Activated naive CD4-positive, alpha-beta T cell treated with anti-CD3 and anti-CD28 coated beads, Interleukin-2, amount 10 ng/mL, durations not matched to agents 7 days and 5 days (primary cell): ENCODE measurements around the gene TMEM218.

Source experiments
- CTCF ChIA-PET: fragments of 350-600 bp; sonication (Branson Sonifier 250); formaldehyde crosslinking; loops from one replicate; lab custom pipeline; 2021; ENCODE audit warnings: antibody characterized with exemption; lab: Charles Lee
- DNase-seq: peaks from one replicate; pipeline ENCODE4 v3.0.0-alpha.2; 2020
- H3K27ac Mint-ChIP-seq: one replicate; pipeline ENCODE4 v1.8.0; 2021; ENCODE audit warnings: mild to moderate bottlenecking, moderate library complexity, mixed read lengths
- H3K27me3 Mint-ChIP-seq: one replicate; pipeline ENCODE4 v1.8.0; 2021; ENCODE audit warnings: mild to moderate bottlenecking, mixed read lengths
- H3K36me3 Mint-ChIP-seq: one replicate; pipeline ENCODE4 v1.8.0; 2021; ENCODE audit warnings: mixed read lengths
- H3K4me1 Mint-ChIP-seq: one replicate; pipeline ENCODE4 v1.8.0; 2021; ENCODE audit warnings: mixed read lengths
- H3K4me3 Mint-ChIP-seq: one replicate; pipeline ENCODE4 v1.8.0; 2021; ENCODE audit warnings: mild to moderate bottlenecking, moderate library complexity, mixed read lengths
- H3K9me3 Mint-ChIP-seq: one replicate; pipeline ENCODE4 v1.8.0; 2021; ENCODE audit warnings: mixed read lengths

The TMEM218 gene

GRCh38 chr11:125073616-125074483 lies 37.6 kb downstream of the TMEM218 start:
- CTCF ChIA-PET = interaction anchor here (1.2 kb wide), 1 partner anchor 67 kb away, joined by 3 read pairs; no protein-coding TSS in a partner anchor
- H3K4me1 Mint-ChIP-seq = peaks cover 18% of the 10 kb centered on the region
- no peak for DNase-seq
- H3K4me3 Mint-ChIP-seq = no peak overlapping the region
- H3K27me3 Mint-ChIP-seq = peaks cover 29% of the 10 kb centered on the region
- no peaks in the 10 kb centered on the region for H3K9me3 Mint-ChIP-seq
- no peak overlapping the region for H3K27ac Mint-ChIP-seq
- no peaks in the 10 kb centered on the region for H3K36me3 Mint-ChIP-seq

- Mint-ChIP-seq H3K36me3 (no peaks in the 10 kb centered on the region), H3K27me3 (peaks cover 30% of the 10 kb centered on the region), H3K4me1 (peaks cover 18% of the 10 kb centered on the region), H3K27ac (no peak overlapping the region), H3K4me3 (no peak overlapping the region), H3K9me3 (no peaks in the 10 kb centered on the region)
- no peak for DNase-seq
- CTCF ChIA-PET = interaction anchor here (0.6 to 1.2 kb wide), 2 partner anchors 68 to 353 kb away, joined by 3 read pairs; no protein-coding TSS in a partner anchor
These were observed 38.4 kb downstream of the TMEM218 start for GRCh38 chr11:125072961-125073590.

- H3K4me3 Mint-ChIP-seq = no peak overlapping the region
- CTCF ChIA-PET = interaction anchor here (0.6 to 1.2 kb wide), 3 partner anchors 57 to 354 kb away, joined by 3 read pairs; no protein-coding TSS in a partner anchor
- H3K27ac Mint-ChIP-seq = no peak overlapping the region
- no peaks in the 10 kb centered on the region for H3K36me3 Mint-ChIP-seq
- H3K9me3 Mint-ChIP-seq = no peaks in the 10 kb centered on the region
- peaks cover 18% of the 10 kb centered on the region for H3K4me1 Mint-ChIP-seq
- DNase-seq = no peak
- peaks cover 33% of the 10 kb centered on the region for H3K27me3 Mint-ChIP-seq
These were observed 39.0 kb downstream of the TMEM218 start for GRCh38 chr11:125072218-125072960.

DNA sequence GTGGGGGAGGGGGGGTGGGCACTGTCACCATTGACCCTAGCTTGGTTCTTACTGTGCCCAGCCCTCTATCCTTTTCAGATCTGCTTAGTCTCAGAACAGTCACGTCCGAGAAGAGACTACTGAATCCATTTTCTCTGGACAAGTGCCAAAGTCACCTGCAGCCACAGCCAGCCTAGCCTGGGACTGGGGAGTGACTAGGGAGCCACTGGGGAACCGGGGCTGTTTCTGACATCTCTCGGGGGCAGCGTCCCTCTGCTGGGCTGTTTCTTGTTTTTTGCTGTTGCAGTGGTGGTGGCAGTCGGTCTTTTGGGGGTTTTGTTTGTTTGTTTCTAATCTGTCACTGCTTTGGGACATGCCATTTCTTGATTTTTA lies 39.6 kb downstream of the TMEM218 start:
- H3K27ac Mint-ChIP-seq = no peak overlapping the region
- no peaks in the 10 kb centered on the region for H3K9me3 Mint-ChIP-seq
- no peak overlapping the region for H3K4me3 Mint-ChIP-seq
- H3K4me1 Mint-ChIP-seq = peaks cover 18% of the 10 kb centered on the region
- no peak for DNase-seq
- peaks cover 36% of the 10 kb centered on the region for H3K27me3 Mint-ChIP-seq
- no peaks in the 10 kb centered on the region for H3K36me3 Mint-ChIP-seq
- CTCF ChIA-PET = interaction anchor here (0.6 to 1.4 kb wide), 2 partner anchors 10 to 56 kb away, joined by 3 read pairs; no protein-coding TSS in a partner anchor

DNA sequence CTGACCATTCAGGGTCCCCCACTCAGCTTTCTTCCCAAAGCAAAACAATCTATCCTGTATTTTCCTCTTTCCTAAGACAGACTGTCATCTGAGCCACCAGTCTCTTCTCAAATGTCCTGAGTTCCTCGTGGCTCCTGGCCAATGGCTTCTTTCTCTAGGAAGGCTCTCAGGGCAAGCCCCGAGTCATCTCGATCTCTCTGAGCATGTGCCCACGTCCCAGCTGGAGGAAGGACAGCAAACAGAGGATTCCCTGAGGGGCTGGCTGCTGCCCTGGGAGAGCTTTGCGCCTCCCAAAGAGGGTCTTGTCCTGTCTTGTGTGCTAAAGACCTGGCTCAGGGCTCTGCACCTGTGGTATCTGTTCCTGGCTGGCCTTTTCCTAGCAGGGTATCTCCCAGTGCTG lies 40.0 kb downstream of the TMEM218 start:
- no peak overlapping the region for H3K4me3 Mint-ChIP-seq
- H3K27ac Mint-ChIP-seq = no peak overlapping the region
- no peaks in the 10 kb centered on the region for H3K36me3 Mint-ChIP-seq
- H3K4me1 Mint-ChIP-seq = peaks cover 18% of the 10 kb centered on the region
- H3K27me3 Mint-ChIP-seq = peaks cover 36% of the 10 kb centered on the region
- no peaks in the 10 kb centered on the region for H3K9me3 Mint-ChIP-seq
- CTCF ChIA-PET = interaction anchor here (1.4 kb wide), 1 partner anchor 10 kb away, joined by 3 read pairs; no protein-coding TSS in a partner anchor
- DNase-seq = no peak

- no peaks in the 10 kb centered on the region for H3K36me3 Mint-ChIP-seq
- H3K27ac Mint-ChIP-seq = peak overlapping the region; percentile 12
- DNase-seq = peak; percentile 28
- CTCF ChIA-PET = interaction anchor here (1.1 to 1.4 kb wide), 2 partner anchors 11 to 15 kb away, joined by 3 read pairs; no protein-coding TSS in a partner anchor
- H3K9me3 Mint-ChIP-seq = no peaks in the 10 kb centered on the region
- H3K4me1 Mint-ChIP-seq = peaks cover 18% of the 10 kb centered on the region
- H3K4me3 Mint-ChIP-seq = no peak overlapping the region
- H3K27me3 Mint-ChIP-seq = peaks cover 41% of the 10 kb centered on the region
These were observed 40.6 kb downstream of the TMEM218 start for GRCh38 chr11:125070699-125071254.

- Mint-ChIP-seq H3K27me3 (peaks cover 37% of the 10 kb centered on the region), H3K9me3 (no peaks in the 10 kb centered on the region), H3K4me1 (peaks cover 18% of the 10 kb centered on the region), H3K27ac (no peak overlapping the region), H3K36me3 (no peaks in the 10 kb centered on the region), H3K4me3 (no peak overlapping the region)
- CTCF ChIA-PET = no interaction called here
- no peak for DNase-seq
These were observed 41.6 kb downstream of the TMEM218 start for GRCh38 chr11:125069796-125070195.

- H3K27ac Mint-ChIP-seq = no peak overlapping the region
- no peaks in the 10 kb centered on the region for H3K9me3 Mint-ChIP-seq
- H3K4me3 Mint-ChIP-seq = no peak overlapping the region
- no peak for DNase-seq
- CTCF ChIA-PET = no interaction called here
- H3K27me3 Mint-ChIP-seq = peaks cover 39% of the 10 kb centered on the region
- H3K36me3 Mint-ChIP-seq = no peaks in the 10 kb centered on the region
- peaks cover 22% of the 10 kb centered on the region for H3K4me1 Mint-ChIP-seq
These were observed 42.4 kb downstream of the TMEM218 start for GRCh38 chr11:125069008-125069407.

GRCh38 chr11:125068368-125068767 lies 43.1 kb downstream of the TMEM218 start:
- CTCF ChIA-PET = no interaction called here
- no peaks in the 10 kb centered on the region for H3K36me3 Mint-ChIP-seq

DNA sequence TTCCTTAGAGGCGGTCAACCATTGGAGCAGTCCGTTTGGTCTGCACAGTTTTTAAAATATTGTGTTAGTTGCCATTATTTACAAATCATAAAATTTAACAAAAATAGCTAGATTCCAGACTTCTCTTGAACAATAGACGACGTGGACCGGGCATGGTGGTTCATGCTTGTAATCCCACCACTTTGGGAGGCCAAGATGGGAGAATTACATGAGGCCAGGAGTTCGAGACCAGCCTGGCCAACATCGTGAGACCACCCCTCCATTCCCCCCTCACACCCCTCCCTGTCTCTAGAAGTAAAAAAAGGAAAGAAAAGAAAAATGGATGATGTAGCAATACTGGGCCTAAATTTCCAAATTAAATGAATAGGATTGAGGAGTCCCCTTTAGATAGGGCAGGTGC lies 47.4 kb downstream of the TMEM218 start:
- no peak for DNase-seq
- Mint-ChIP-seq H3K36me3 (no peaks in the 10 kb centered on the region), H3K4me3 (peak overlapping the region; percentile 51), H3K4me1 (peaks cover 12% of the 10 kb centered on the region), H3K9me3 (no peaks in the 10 kb centered on the region), H3K27me3 (peaks cover 51% of the 10 kb centered on the region), H3K27ac (no peak overlapping the region)
- CTCF ChIA-PET = interaction anchor here (1.2 to 1.3 kb wide), 2 partner anchors 11 to 78 kb away, joined by 3 to 5 read pairs; no protein-coding TSS in a partner anchor

More at GRCh38 chr11:125068368-125068767, 43.1 kb downstream of the TMEM218 start:
- Mint-ChIP-seq H3K27me3 (peaks cover 44% of the 10 kb centered on the region), H3K27ac (no peak overlapping the region), H3K9me3 (no peaks in the 10 kb centered on the region), H3K4me3 (no peak overlapping the region), H3K4me1 (peaks cover 26% of the 10 kb centered on the region)
- no peak for DNase-seq

DNA sequence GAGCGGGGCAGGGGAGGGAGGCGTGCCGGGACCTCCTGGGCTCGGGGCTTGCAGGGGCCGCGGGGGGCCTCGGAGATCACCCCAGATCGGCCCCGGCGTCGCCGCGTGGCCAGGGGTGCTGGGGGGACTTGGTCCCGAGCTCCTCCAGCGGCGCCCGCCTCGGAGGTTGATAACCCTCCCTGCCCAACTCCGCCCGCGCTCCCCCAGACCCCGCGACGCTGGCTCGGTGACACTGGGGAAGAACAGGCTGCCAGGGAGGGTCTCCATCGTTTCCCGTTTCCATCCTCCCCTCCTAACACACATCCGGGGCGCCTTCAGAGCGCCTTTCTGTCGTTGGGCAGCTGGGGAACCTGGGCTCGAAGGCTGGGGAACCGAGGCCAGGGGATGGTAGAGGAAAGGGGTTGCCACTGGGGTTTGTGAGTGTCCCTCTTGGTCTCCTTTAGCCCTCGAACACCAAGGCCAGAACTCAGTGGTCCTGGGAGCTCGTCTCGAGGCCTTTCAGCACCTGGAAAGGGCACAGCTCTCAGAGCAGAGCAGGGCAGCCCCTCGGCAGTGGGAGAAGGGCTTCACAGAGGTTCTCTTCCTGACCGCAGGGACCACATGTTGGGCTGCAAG lies 47.9 kb downstream of the TMEM218 start:
- Mint-ChIP-seq H3K4me3 (peak overlapping the region; percentile 51), H3K27ac (no peak overlapping the region), H3K36me3 (no peaks in the 10 kb centered on the region), H3K4me1 (peaks cover 12% of the 10 kb centered on the region), H3K27me3 (peaks cover 51% of the 10 kb centered on the region), H3K9me3 (no peaks in the 10 kb centered on the region)
- CTCF ChIA-PET = interaction anchor here (1.2 to 1.3 kb wide), 2 partner anchors 11 to 79 kb away, joined by 3 to 5 read pairs; no protein-coding TSS in a partner anchor
- no peak for DNase-seq

DNA sequence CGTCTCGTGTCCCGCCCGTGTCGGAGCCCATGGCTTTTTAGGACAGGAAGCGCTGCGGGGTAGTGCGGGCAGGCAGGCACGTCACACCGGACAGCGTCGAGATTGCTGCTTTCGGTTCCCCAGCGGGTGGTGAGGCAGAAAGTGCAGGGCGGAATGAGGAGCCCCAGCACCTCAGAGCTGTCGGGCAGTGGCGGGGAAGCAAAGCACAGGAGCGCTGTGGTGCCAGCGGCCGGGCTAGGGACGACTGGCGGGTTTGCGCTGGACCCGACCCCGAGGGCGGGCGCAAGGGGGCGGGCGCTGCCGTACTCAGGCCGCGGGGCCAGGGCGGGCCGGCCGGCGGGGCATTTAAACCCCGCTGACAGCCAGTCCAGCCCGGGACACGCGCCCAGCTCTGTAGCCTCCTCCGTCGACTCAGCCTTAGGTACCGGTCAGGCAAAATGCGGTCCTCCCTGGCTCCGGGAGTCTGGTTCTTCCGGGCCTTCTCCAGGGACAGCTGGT lies 48.4 kb downstream of the TMEM218 start, which contains the start of gene SLC37A2:
TSS of gene SLC37A2 (plus strand) at position 375 of the 498 bp plus-strand sequence. CDS start at position 438, 63 bp downstream.
- CTCF ChIA-PET = interaction anchor here (1.2 kb wide), 1 partner anchor 79 kb away, joined by 5 read pairs; no protein-coding TSS in a partner anchor
- Mint-ChIP-seq H3K4me3 (peak within 1 kb of the TSS; percentile 75), H3K27me3 (peaks cover 49% of the 10 kb centered on the region), H3K27ac (no peak within 1 kb of the TSS), H3K9me3 (no peaks in the 10 kb centered on the region), H3K36me3 (no peaks in the 10 kb centered on the region), H3K4me1 (peaks cover 12% of the 10 kb centered on the region)
- peak; percentile 67 for DNase-seq
